Measurements from ENCODE around the gene MAGI2.

GRCh38 chr7:79500759-79501158 lies 47.3 kb upstream of the MAGI2 start:
- no peak for TF ChIP-seq CTCF (IDR thresholded peaks at IDR 0.05; ENCODE audit: low read depth, low read length, poor library complexity, severe bottlenecking)
- TF ChIP-seq EZH2phosphoT487 (IDR thresholded peaks at IDR 0.05; ENCODE audit: borderline replicate concordance, low read length), result no peak
